Stomach (tissue), 9 donors: Measurements from ENCODE around the gene KRTAP21-1. TPM values are rescaled to one million over a fixed set of nuclear protein-coding genes. Genes with fewer than 3 reads are reported as not detected.

Experiments
- DNase-seq, 2 donors: peaks; one replicate each; pipeline versions ENCODE4 v3.0.0 to v3.0.0-alpha.2; 2013 to 2019
- H3K27ac ChIP-seq, 5 donors: fragments of 200-600 bp in 4 of 5; sonication (generic) in 4 of 5; one replicate each; pipeline ENCODE4 v1.5.1; 2013 to 2019; ENCODE audit warnings: mild to moderate bottlenecking in 1 of 5, moderate library complexity in 1 of 5
- H3K27me3 ChIP-seq, 3 donors: fragments of 200-600 bp; sonication (generic); one replicate each; pipeline ENCODE4 v1.5.1; 2017 to 2019; ENCODE audit warnings: mixed run types in 1 of 3
- H3K36me3 ChIP-seq, 4 donors: fragments of 200-600 bp; sonication (generic); 1 replicate in 3 of 4; 2 replicates in 1 of 4; pipeline ENCODE4 v1.5.1; 2016 to 2019
- H3K4me1 ChIP-seq, 4 donors: fragments of 200-600 bp; sonication (generic); one replicate each; pipeline ENCODE4 v1.5.1; 2016 to 2019
- H3K4me3 ChIP-seq, 4 donors: fragments of 200-600 bp; sonication (generic) in 3 of 4; one replicate each; pipeline ENCODE4 v1.5.1; 2016 to 2019; ENCODE audit warnings: mild to moderate bottlenecking in 1 of 4
- H3K9me3 ChIP-seq, 4 donors: fragments of 200-600 bp; sonication (generic); one replicate each; pipeline ENCODE4 v1.5.1; 2016 to 2019
- EP300 ChIP-seq: sonication (generic); formaldehyde crosslinking; IDR thresholded peaks from one replicate; pipeline ENCODE4 v1.6.1; 2017; ENCODE audit warnings: antibody characterized with exemption
- POLR2A ChIP-seq, 4 donors: fragments of 450-650 bp; IDR thresholded peaks; one replicate each; pipeline ENCODE4 v1.6.1; 2016; ENCODE audit warnings: antibody characterized with exemption in 4 of 4, control low read depth in 2 of 4, mild to moderate bottlenecking in 1 of 4, moderate library complexity in 1 of 4
- POLR2AphosphoS5 ChIP-seq, 3 donors: sonication (generic); formaldehyde crosslinking; IDR thresholded peaks; one replicate each; pipeline ENCODE4 v1.6.1; 2016; ENCODE audit warnings: antibody characterized with exemption in 3 of 3
- WGBS, 5 donors: extraction: QIAGEN DNeasy Blood & Tissue Kit in 3 of 5; methylation state at CpG; one replicate each; pipeline versions ENCODE4 v1.1.5 to v1.1.7; 2013 to 2018; 5-methylcytosine and 5-hydroxymethylcytosine counted together
- intact Hi-C: fragments of 100-400 bp; cut with DNase I; formaldehyde crosslinking; loops from one replicate; pipeline ENCODE4 v1.15.1; 2023; ENCODE audit warnings: low total_unique reads
- polyA plus RNA-seq, 3 donors: library from polyadenylated mRNA; stranded (reverse); fragments of 200-250 nt; gene quantifications; one replicate each; pipeline ENCODE4 v1.2.3, GENCODE V29; 2013
- small RNA-seq, 4 donors: library from RNA; depleted of rRNA; stranded (forward); fragments of <200 nt; gene quantifications; one replicate each; pipeline ENCODE3, GENCODE V24; 2016
- total RNA-seq, 5 donors: library from RNA; depleted of rRNA; stranded (reverse); fragments of >200 nt; gene quantifications; one replicate each; pipeline versions ENCODE4 v1.1.0 to v1.2.3, GENCODE V29; 2014 to 2016
- TF ChIP-seq, protein P1 (sequence below), 7 experiments: fragments of 450-650 bp in 4 of 7; fragments of 200-600 bp in 3 of 7; sonication (generic) in 3 of 7; IDR thresholded peaks; one replicate each; pipeline ENCODE4 v1.5.1; 2016 to 2019; ENCODE audit warnings: antibody characterized with exemption in 7 of 7, control low read depth in 2 of 7, mild to moderate bottlenecking in 1 of 7
- donor health status: healthy with polysubstance abuse.
- donor health status: Bipolar disorder and iron deficiency.
- donor health status: healthy.

KRTAP21-1 gene
- total and polyA plus RNA-seq, 8 donors, result not detected

DNA sequence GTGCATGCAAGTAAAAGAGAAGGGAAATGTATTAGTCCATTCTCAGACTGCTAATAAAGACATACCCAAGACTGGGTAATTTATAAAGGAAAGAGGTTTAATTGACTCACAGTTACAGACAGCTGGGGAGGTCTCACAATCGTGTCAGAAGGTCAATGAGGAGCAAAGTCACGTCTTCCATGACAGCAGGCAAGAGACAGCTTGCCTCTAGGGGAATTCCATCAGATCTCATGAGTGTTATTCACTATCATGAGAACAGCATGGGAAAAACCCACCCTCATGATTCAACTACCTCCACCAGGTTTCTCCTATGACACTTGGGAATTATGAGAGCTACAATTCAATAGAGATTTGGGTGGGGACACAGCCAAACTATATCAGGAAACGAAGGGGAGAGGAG is 44.7 kb downstream of the KRTAP21-1 start:
- no peak overlapping the region for H3K4me3 ChIP-seq
- peaks cover 0 to 18% (median 1%) of the 10 kb centered on the region in 4 donors for H3K9me3 ChIP-seq
- TF ChIP-seq, protein P1, sequence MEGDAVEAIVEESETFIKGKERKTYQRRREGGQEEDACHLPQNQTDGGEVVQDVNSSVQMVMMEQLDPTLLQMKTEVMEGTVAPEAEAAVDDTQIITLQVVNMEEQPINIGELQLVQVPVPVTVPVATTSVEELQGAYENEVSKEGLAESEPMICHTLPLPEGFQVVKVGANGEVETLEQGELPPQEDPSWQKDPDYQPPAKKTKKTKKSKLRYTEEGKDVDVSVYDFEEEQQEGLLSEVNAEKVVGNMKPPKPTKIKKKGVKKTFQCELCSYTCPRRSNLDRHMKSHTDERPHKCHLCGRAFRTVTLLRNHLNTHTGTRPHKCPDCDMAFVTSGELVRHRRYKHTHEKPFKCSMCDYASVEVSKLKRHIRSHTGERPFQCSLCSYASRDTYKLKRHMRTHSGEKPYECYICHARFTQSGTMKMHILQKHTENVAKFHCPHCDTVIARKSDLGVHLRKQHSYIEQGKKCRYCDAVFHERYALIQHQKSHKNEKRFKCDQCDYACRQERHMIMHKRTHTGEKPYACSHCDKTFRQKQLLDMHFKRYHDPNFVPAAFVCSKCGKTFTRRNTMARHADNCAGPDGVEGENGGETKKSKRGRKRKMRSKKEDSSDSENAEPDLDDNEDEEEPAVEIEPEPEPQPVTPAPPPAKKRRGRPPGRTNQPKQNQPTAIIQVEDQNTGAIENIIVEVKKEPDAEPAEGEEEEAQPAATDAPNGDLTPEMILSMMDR (IDR thresholded peaks at IDR 0.05), result no peak
- no peak for TF ChIP-seq EP300
- no peak for TF ChIP-seq POLR2A (IDR thresholded peaks at IDR 0.05)
- no peak for TF ChIP-seq POLR2AphosphoS5 (IDR thresholded peaks at IDR 0.05)
- H3K36me3 ChIP-seq, result no peaks in the 10 kb centered on the region
- no peak overlapping the region for H3K27ac ChIP-seq
- intact Hi-C loops, result no loop called here
- no peak for DNase-seq
- H3K27me3 ChIP-seq, result no peaks in the 10 kb centered on the region
- 18 to 38% (median 25%) methylated on average over 3 of the region's 3 CpGs for WGBS, 5 donors
- H3K4me1 ChIP-seq, result no peaks in the 10 kb centered on the region

DNA sequence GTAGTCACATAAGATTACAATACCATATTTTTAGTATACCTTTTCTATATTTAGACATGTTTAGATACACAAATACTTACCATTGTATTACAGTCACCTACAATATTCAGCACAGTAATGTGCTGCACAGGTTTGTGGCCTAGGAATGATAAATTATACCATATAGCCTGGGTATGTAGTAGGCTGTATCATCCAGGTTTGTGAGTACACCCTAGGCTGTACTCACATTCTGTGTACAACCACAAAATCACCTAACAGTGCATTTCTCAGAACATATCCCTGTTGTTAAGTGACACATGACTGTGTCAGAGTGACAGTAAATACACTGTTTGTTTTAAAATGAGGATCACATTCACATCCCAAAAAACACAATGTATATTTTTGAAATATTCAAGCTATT is 47.8 kb downstream of the KRTAP21-1 start:
- DNase-seq, result no peak
- peaks cover 0 to 13% (median 1%) of the 10 kb centered on the region in 4 donors for H3K9me3 ChIP-seq
- H3K4me3 ChIP-seq, result no peak overlapping the region
- no peaks in the 10 kb centered on the region for H3K4me1 ChIP-seq
- no peak overlapping the region for H3K27ac ChIP-seq
- no peaks in the 10 kb centered on the region for H3K27me3 ChIP-seq
- TF ChIP-seq POLR2AphosphoS5 (IDR thresholded peaks at IDR 0.05) (no peak), POLR2A (IDR thresholded peaks at IDR 0.05) (no peak), EP300 (no peak)
- TF ChIP-seq, protein P1 (IDR thresholded peaks at IDR 0.05), result no peak
- H3K36me3 ChIP-seq, result no peaks in the 10 kb centered on the region
- intact Hi-C loops, result no loop called here

Small RNA genes within 50 kb of the gene (small RNA-seq; reads per million reads assigned to genes)
- gene AP000244.1, result 0 reads per million in 4 donors
- gene KRTAP21-3, result 0 reads per million in 4 donors
- gene KRTAP8-2P, result 0 reads per million in 4 donors

Other genes with a start within 250 kb of the KRTAP21-1 start
- gene KRTAP19-6, start 213.6 kb downstream of the KRTAP21-1 start, total RNA-seq, result not detected
- gene KRTAP19-6, start 213.6 kb downstream of the KRTAP21-1 start, polyA plus RNA-seq, result not detected
- not detected for gene KRTAP19-7, start 194.1 kb downstream of the KRTAP21-1 start, total RNA-seq
- not detected for gene KRTAP19-7, start 194.1 kb downstream of the KRTAP21-1 start, polyA plus RNA-seq
- gene KRTAP22-2, start 165.0 kb downstream of the KRTAP21-1 start, total RNA-seq, result not detected
- not detected for gene KRTAP22-2, start 165.0 kb downstream of the KRTAP21-1 start, polyA plus RNA-seq
- gene KRTAP6-3, start 163.0 kb downstream of the KRTAP21-1 start, total RNA-seq, result not detected
- gene KRTAP6-3, start 163.0 kb downstream of the KRTAP21-1 start, polyA plus RNA-seq, result not detected
- not detected for gene KRTAP6-2, start 156.5 kb downstream of the KRTAP21-1 start, total RNA-seq
- gene KRTAP6-2, start 156.5 kb downstream of the KRTAP21-1 start, polyA plus RNA-seq, result not detected
- gene KRTAP22-1, start 154.3 kb downstream of the KRTAP21-1 start, total RNA-seq, result not detected
- not detected for gene KRTAP22-1, start 154.3 kb downstream of the KRTAP21-1 start, polyA plus RNA-seq
- gene KRTAP6-1, start 141.5 kb downstream of the KRTAP21-1 start, total RNA-seq, result not detected
- gene KRTAP6-1, start 141.5 kb downstream of the KRTAP21-1 start, polyA plus RNA-seq, result not detected
- gene KRTAP20-1, start 139.0 kb downstream of the KRTAP21-1 start, total RNA-seq, result not detected
- gene KRTAP20-1, start 139.0 kb downstream of the KRTAP21-1 start, polyA plus RNA-seq, result not detected
- not detected for gene KRTAP20-4, start 134.8 kb downstream of the KRTAP21-1 start, total RNA-seq
- gene KRTAP20-4, start 134.8 kb downstream of the KRTAP21-1 start, polyA plus RNA-seq, result not detected
- not detected for gene KRTAP20-2, start 120.2 kb downstream of the KRTAP21-1 start, total RNA-seq
- not detected for gene KRTAP20-2, start 120.2 kb downstream of the KRTAP21-1 start, polyA plus RNA-seq
- gene KRTAP20-3, start 112.6 kb downstream of the KRTAP21-1 start, total RNA-seq, result not detected
- not detected for gene KRTAP20-3, start 112.6 kb downstream of the KRTAP21-1 start, polyA plus RNA-seq
- not detected for gene KRTAP21-3, start 36.7 kb downstream of the KRTAP21-1 start, total RNA-seq
- not detected for gene KRTAP21-3, start 36.7 kb downstream of the KRTAP21-1 start, polyA plus RNA-seq
- gene KRTAP21-2, start 8.2 kb downstream of the KRTAP21-1 start, total RNA-seq, result not detected
- not detected for gene KRTAP21-2, start 8.2 kb downstream of the KRTAP21-1 start, polyA plus RNA-seq
- not detected for gene KRTAP8-1, start 57.8 kb upstream of the KRTAP21-1 start, total RNA-seq
- not detected for gene KRTAP8-1, start 57.8 kb upstream of the KRTAP21-1 start, polyA plus RNA-seq
- not detected for gene KRTAP7-1, start 74.3 kb upstream of the KRTAP21-1 start, total RNA-seq
- gene KRTAP7-1, start 74.3 kb upstream of the KRTAP21-1 start, polyA plus RNA-seq, result not detected
- not detected for gene KRTAP11-1, start 126.2 kb upstream of the KRTAP21-1 start, total RNA-seq
- not detected for gene KRTAP11-1, start 126.2 kb upstream of the KRTAP21-1 start, polyA plus RNA-seq